IPS-NIHi7 (cell line): ENCODE data around the gene GJA8.
"Not testable (repeated sequence)": the region's sequence is repeated elsewhere in the genome, so short reads cannot be mapped to it uniquely, and the experiment has no call there.

Experiments
- DNase-seq: peaks from one replicate; pipeline ENCODE4 v3.0.0; 2012; ENCODE audit warnings: mixed read lengths; ENCODE audit errors: extremely low spot score

The GJA8 gene

DNA sequence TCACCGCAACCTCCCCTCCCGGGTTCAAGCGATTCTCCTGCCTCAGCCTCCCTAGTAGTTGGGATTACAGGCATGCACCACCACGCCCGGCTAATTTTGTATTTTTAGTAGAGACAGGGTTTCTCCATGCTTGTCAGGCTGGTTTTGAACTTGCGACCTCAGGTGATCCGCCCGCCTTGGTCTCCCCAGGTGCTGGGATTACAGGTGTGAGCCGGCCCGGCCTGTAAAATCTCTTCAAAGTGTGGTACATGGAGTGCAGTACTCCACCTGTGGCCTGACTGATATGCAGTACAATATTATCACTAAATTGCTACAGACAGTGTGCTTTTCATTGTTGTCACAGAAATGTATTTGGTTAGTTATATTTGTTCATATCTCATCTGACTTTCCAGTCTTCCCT, 25.1 kb downstream of the GJA8 start:
- DNase-seq: not testable (repeated sequence)

DNA sequence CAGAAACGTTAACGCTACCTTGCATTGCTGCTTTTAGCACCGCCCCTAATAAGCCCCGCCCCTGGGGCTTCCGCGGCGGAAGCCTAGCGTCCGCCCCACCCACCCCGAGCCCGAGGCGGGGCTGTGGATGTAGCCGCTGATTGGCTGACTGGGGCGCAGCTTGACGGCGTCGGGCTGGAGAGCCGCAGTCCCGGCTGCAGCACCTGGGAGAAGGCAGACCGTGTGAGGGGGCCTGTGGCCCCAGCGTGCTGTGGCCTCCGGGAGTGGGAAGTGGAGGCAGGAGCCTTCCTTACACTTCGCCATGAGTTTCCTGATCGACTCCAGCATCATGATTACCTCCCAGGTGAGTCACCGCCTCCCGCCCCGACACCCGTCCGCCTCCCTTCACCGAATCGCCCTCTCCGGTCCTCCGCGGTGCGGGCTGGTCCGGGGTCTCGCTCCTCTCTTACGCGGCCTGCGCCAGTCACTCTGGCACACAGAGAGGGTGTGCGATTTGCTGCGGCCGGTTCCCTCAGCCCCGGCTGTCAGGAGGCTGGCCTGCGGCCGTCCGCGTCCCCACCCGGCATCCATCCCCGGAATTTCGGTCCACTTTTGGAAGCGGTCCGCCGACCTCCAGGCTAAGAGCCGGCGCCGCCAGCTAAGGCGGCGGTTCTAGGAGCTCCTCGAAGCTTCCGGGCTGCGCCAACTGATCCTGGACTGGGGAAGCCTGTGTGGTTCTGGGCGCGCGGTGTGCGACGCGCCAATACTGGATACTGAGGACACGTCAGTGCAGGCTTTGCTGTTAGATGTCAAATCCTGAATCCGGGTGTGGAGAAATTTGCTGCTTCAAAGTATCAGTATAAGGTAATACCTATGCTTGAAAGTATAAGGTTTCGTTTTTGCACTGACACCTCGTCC, 25.9 kb downstream of the GJA8 start, which contains the start of gene GPR89B:
GPR89B (plus strand) TSS at position 185 of the 897 bp plus-strand sequence; CDS start at position 302, 117 bp downstream.
- DNase-seq: peak; percentile 83

DNA sequence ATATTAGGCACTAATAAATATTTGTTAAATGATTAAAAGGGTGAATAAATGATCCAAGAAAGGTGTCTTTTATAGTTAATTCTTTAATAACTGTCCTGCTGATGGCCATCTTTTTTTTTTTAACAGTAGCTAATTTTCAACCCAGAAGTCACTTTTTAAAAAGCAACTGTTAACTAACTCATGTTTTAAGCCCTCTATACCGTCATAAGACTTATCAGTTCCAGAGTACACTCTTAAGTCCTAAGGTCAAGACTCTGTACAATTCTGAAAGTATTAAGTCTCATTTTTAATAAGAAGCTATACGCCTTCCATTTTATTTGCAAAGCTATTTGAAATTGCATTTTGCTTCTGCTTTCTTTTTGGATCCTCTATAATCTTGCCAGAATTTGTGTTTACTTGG, 28.5 kb downstream of the GJA8 start:
- DNase-seq: not testable (repeated sequence)

DNA sequence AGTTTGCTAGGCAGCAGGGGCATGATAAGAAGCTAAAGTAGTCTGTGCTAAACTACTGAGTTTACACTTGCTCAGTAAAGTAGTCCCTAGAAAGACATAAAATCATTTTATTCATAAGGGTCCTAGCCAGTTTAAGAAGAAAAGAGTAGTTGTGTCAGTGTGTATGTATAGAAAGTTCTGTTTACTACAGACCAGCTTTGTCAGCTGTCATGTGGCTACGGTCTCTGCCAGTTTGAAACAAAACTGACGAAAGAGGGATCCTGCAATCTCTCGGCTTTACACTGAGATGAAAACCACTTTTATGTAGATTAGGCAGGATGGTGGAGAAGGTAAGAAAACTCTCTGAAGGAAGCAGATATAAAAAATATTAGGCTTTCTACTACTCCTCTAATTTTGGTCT, 32.7 kb downstream of the GJA8 start:
- DNase-seq: not testable (repeated sequence)

DNA sequence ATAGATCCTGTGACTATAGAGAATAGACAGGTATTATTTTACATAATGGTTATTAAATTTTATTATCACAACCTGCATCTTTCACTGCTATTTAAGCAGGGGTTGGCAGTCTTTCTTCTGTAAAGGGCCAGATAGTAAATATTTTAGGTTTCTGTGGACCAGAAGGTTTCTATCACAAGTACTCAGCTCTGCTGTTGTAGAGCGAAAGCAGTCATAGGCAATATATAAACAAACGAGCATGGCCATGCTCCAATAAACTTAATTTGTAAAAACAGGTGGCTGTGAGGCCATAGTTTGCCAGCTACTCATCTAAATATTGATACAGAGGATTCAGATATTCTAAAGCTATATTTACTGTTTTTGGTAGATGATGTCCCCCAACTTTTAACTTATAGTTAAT, 37.9 kb downstream of the GJA8 start:
- DNase-seq: not testable (repeated sequence)

DNA sequence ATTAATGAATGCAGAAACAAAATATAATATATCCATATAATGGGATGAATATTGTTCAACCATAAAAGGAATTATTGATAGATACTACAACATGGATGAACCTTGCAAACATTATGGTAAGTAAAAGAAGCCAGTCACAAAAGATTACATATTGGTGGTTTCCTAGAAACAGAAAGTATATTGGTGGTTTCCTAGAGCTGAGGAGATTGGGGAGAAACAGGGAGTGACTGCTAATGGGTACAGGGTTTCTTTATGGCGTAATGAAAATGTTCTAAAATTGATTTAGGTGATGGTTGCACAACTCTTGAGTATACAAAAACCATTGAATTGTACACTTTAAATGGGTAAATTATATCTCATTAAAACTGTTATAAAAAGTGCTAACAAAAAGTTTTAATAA, 40.0 kb downstream of the GJA8 start:
- not testable (repeated sequence) for DNase-seq

DNA sequence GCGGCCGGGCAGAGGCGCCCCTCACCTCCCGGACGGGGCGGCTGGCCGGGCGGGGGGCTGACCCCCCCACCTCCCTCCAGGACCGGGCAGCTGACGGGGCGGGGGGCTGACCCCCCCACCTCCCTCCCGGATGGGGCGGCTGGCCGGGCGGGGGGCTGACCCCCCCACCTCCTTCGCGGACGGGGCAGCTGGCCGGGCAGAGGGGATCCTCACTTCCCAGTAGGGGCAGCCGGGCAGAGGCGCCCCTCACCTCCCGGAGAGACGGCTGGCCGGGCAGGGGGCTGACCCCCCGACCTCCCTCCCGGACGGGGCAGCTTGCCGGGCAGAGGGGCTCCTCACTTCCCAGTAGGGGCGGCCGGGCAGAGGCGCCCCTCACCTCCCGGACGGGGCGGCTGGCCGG, 46.9 kb downstream of the GJA8 start:
- DNase-seq: not testable (repeated sequence)
